IMR-90 (cell line): ENCODE data around the gene EPHB1. TPM values are rescaled to one million over a fixed set of nuclear protein-coding genes. Genes with fewer than 3 reads are reported as not detected.

Experiments used
- ATAC-seq: fragments of 200-7000 bp; cut with Tn5 transposase; 2 replicates; pipeline ENCODE4 v1.9.1; 2020; ENCODE audit warnings: low read depth, mild to moderate bottlenecking, moderate library complexity
- BruUV-seq: library from RNA; stranded (reverse); fragments of 400-500 nt; replicated peaks from 2 replicates; lab custom pipeline; 2021; lab: Mats Ljungman, UMichigan
- CTCF ChIA-PET: fragments of 300-600 bp; formaldehyde crosslinking; extraction: SDS; loops from one replicate; lab custom pipeline; 2021; ENCODE audit warnings: antibody characterized with exemption; lab: Yijun Ruan, JAX
- POLR2A ChIA-PET: fragments of 300-600 bp; sonication (Branson Sonifier 250); formaldehyde crosslinking; loops from one replicate; lab custom pipeline; 2022; ENCODE audit warnings: antibody characterized with exemption; ENCODE audit not compliant: unreplicated experiment; lab: Charles Lee
- DNase-seq: peaks from one replicate; pipeline ENCODE4 v3.0.0; 2013
- H2AFZ ChIP-seq: replicated peaks from 2 replicates; pipeline ENCODE3; 2013; ENCODE audit warnings: low read length, mild to moderate bottlenecking; ENCODE audit not compliant: poor library complexity
- H2AK5ac ChIP-seq: 2 replicates; pipeline ENCODE4 v1.6.1; 2013; ENCODE audit warnings: low read depth, low read length, inconsistent platforms
- H2AK9ac ChIP-seq: replicated peaks from 2 replicates; pipeline ENCODE3; 2013; ENCODE audit warnings: mild to moderate bottlenecking, low read depth, low read length, moderate library complexity; ENCODE audit not compliant: poor library complexity
- H2BK120ac ChIP-seq: 2 replicates; pipeline ENCODE4 v1.6.1; 2013; ENCODE audit warnings: low read depth, low read length, inconsistent platforms
- H2BK15ac ChIP-seq: 3 replicates; pipeline ENCODE4 v1.6.1; 2013; ENCODE audit warnings: low read depth, low read length, inconsistent platforms
- H2BK20ac ChIP-seq: 2 replicates; pipeline ENCODE4 v1.6.1; 2013; ENCODE audit warnings: low read depth, mild to moderate bottlenecking, inconsistent platforms, low read length, moderate library complexity
- H2BK5ac ChIP-seq: 2 replicates; pipeline ENCODE4 v1.6.1; 2013; ENCODE audit warnings: mild to moderate bottlenecking, low read depth, low read length, inconsistent platforms; ENCODE audit not compliant: poor library complexity, severe bottlenecking
- H3K14ac ChIP-seq: replicated peaks from 2 replicates; pipeline ENCODE4 v1.6.1; 2013; ENCODE audit warnings: low read depth, low read length, inconsistent platforms
- H3K18ac ChIP-seq: 2 replicates; pipeline ENCODE4 v1.6.1; 2013; ENCODE audit warnings: low read depth, low read length, control low read depth
- H3K23ac ChIP-seq: 2 replicates; pipeline ENCODE4 v1.6.1; 2013; ENCODE audit warnings: low read depth, low read length, inconsistent platforms
- H3K27ac ChIP-seq: 2 replicates; pipeline ENCODE4 v1.5.1; 2013; ENCODE audit warnings: mild to moderate bottlenecking, control low read depth, low read length; ENCODE audit not compliant: insufficient read depth
- H3K27me3 ChIP-seq: 2 replicates; pipeline ENCODE4 v1.6.1; 2013; ENCODE audit warnings: low read length; ENCODE audit not compliant: control insufficient read depth, insufficient read depth
- H3K36me3 ChIP-seq: 2 replicates; pipeline ENCODE4 v1.6.1; 2013; ENCODE audit warnings: low read length, mixed read lengths; ENCODE audit not compliant: control insufficient read depth, insufficient read depth
- H3K4ac ChIP-seq: 2 replicates; pipeline ENCODE4 v1.6.1; 2013; ENCODE audit warnings: low read depth, low read length, inconsistent platforms
- H3K4me1 ChIP-seq: 2 replicates; pipeline ENCODE4 v1.6.1; 2013; ENCODE audit warnings: low read length, mixed read lengths; ENCODE audit not compliant: control insufficient read depth, insufficient read depth
- H3K4me2 ChIP-seq: 2 replicates; pipeline ENCODE4 v1.6.1; 2013; ENCODE audit warnings: low read depth, mild to moderate bottlenecking, control low read depth, low read length, moderate library complexity
- H3K4me3 ChIP-seq: 2 replicates; pipeline ENCODE4 v1.5.1; 2013; ENCODE audit warnings: low read depth, mild to moderate bottlenecking, control low read depth, low read length, moderate library complexity; ENCODE audit not compliant: insufficient read depth
- H3K56ac ChIP-seq: 2 replicates; pipeline ENCODE4 v1.6.1; 2013; ENCODE audit warnings: low read length, inconsistent platforms; ENCODE audit not compliant: insufficient read depth; ENCODE audit errors: extremely low read depth
- H3K79me1 ChIP-seq, 2 experiments: 2 replicates each; pipeline ENCODE4 v1.6.1; 2013; ENCODE audit warnings: low read length in 2 of 2, inconsistent platforms in 1 of 2, low read depth in 1 of 2
- H3K9ac ChIP-seq: 2 replicates; pipeline ENCODE4 v1.6.1; 2013; ENCODE audit warnings: low read depth, low read length, control low read depth
- H3K9me1 ChIP-seq: 2 replicates; pipeline ENCODE4 v1.6.1; 2013; ENCODE audit warnings: low read length, inconsistent platforms; ENCODE audit not compliant: insufficient read depth
- H3K9me3 ChIP-seq: 2 replicates; pipeline ENCODE4 v1.6.1; 2013; ENCODE audit warnings: low read length; ENCODE audit not compliant: control insufficient read depth, insufficient read depth
- H4K20me1 ChIP-seq: 2 replicates; pipeline ENCODE4 v1.6.1; 2013; ENCODE audit warnings: low read length, inconsistent platforms; ENCODE audit not compliant: insufficient read depth
- H4K5ac ChIP-seq: 2 replicates; pipeline ENCODE4 v1.6.1; 2013; ENCODE audit warnings: mild to moderate bottlenecking, low read depth, low read length, control low read depth
- H4K8ac ChIP-seq, 2 experiments: 2 replicates each; pipeline ENCODE4 v1.6.1; 2013; ENCODE audit warnings: low read depth in 2 of 2, low read length in 2 of 2, control low read depth in 1 of 2, inconsistent platforms in 1 of 2
- H4K91ac ChIP-seq: 2 replicates; pipeline ENCODE4 v1.6.1; 2013; ENCODE audit warnings: low read depth, low read length, inconsistent platforms; ENCODE audit not compliant: insufficient read depth
- CHD1 ChIP-seq: IDR thresholded peaks from 2 replicates; pipeline ENCODE4 v1.6.1; 2012; ENCODE audit warnings: low read depth, low read length, improper control_type of control experiment
- CTCF ChIP-seq: conservative IDR thresholded peaks from 2 replicates; pipeline ENCODE4 v1.5.1; 2012; ENCODE audit warnings: mild to moderate bottlenecking, low read depth, low read length, improper control_type of control experiment
- MAZ ChIP-seq: IDR thresholded peaks from 2 replicates; pipeline ENCODE4 v1.6.1; 2012; ENCODE audit warnings: low read depth, mild to moderate bottlenecking, low read length, improper control_type of control experiment, moderate library complexity, borderline replicate concordance
- MXI1 ChIP-seq: IDR thresholded peaks from 2 replicates; pipeline ENCODE4 v1.6.1; 2012; ENCODE audit warnings: low read depth, mild to moderate bottlenecking, low read length, moderate library complexity, borderline replicate concordance
- POLR2A ChIP-seq: IDR thresholded peaks from 2 replicates; pipeline ENCODE4 v1.6.1; 2012; ENCODE audit warnings: mild to moderate bottlenecking, low read depth, low read length
- WGBS, 2 experiments: methylation state at CpG; one replicate each; pipeline versions ENCODE4 v1.1.5 to v1.1.7; 2013; ENCODE audit warnings: missing lambda C conversion rate in 2 of 2; ENCODE audit not compliant: insufficient read length in 1 of 2; ENCODE audit errors: extremely low coverage in 2 of 2; 5-methylcytosine and 5-hydroxymethylcytosine counted together
- dilution Hi-C: fragments of 300-500 bp; cut with HindIII; formaldehyde crosslinking; loops from one replicate; pipeline ENCODE4 v1.14.3; 2018; ENCODE audit warnings: low sequenced_read_pairs; ENCODE audit not compliant: unreplicated experiment
- in situ Hi-C: fragments of 300-500 bp; cut with MboI; formaldehyde crosslinking; loops from 3 replicates; pipeline ENCODE4 v1.14.3; 2019; ENCODE audit warnings: low sequenced_read_pairs, inconsistent platforms, mixed read lengths
- intact Hi-C: fragments of 100-400 bp; cut with micrococcal nuclease; formaldehyde crosslinking; loops from 2 replicates; pipeline ENCODE4 v1.10.0; 2022
- polyA plus RNA-seq, 3 experiments: library from polyadenylated mRNA; depleted of rRNA; stranded (reverse); fragments of >200 nt; gene quantifications; 2 replicates each; pipeline ENCODE4 v1.2.3, GENCODE V29; 2012; ENCODE audit warnings: low replicate concordance in 1 of 3
- total RNA-seq: library from RNA; depleted of rRNA; stranded (reverse); fragments of >200 nt; gene quantifications from 2 replicates; pipeline ENCODE4 v1.2.3, GENCODE V29; 2012

EPHB1 gene
- total and polyA plus RNA-seq, 2 of the 4 experiments (the other 2 are of a cell fraction), result 0.17 to 0.36 TPM

- ATAC-seq (no peak), DNase-seq (no peak)
- no peak overlapping the region for H2AFZ ChIP-seq
- H4K20me1 ChIP-seq, result no peaks in the 10 kb centered on the region
- no CpG with 5 or more reads among the region's 3 CpGs for WGBS, 2 experiments
- H2BK20ac ChIP-seq, result no peak overlapping the region
- no peak overlapping the region for H4K8ac ChIP-seq
- POLR2A ChIA-PET, result no interaction called here
- H2AK5ac ChIP-seq, result no peak overlapping the region
- H3K9me3 ChIP-seq, result no peaks in the 10 kb centered on the region; the same call in 1 of the 2 replicates
- no peak overlapping the region for H2AK9ac ChIP-seq
- H4K91ac ChIP-seq, result no peak overlapping the region
- no peak overlapping the region for H2BK120ac ChIP-seq
- no peak overlapping the region for H3K56ac ChIP-seq
- H3K36me3 ChIP-seq, result no peaks in the 10 kb centered on the region
- intact Hi-C loops, result no loop called here
- H3K9me1 ChIP-seq, result no peaks in the 10 kb centered on the region
- BruUV-seq, result no TSS peak
- CTCF ChIA-PET, result no interaction called here
- H3K4ac ChIP-seq, result no peak overlapping the region
- H3K4me1 ChIP-seq, result no peaks in the 10 kb centered on the region
- no peak overlapping the region for H3K27ac ChIP-seq
- no peak overlapping the region for H2BK5ac ChIP-seq
- H3K27me3 ChIP-seq, result no peaks in the 10 kb centered on the region
- H3K14ac ChIP-seq, result no peak overlapping the region
- H3K4me2 ChIP-seq, result no peak overlapping the region
- H3K4me3 ChIP-seq, result no peak overlapping the region
- dilution Hi-C loops, result no loop called here
- no peak overlapping the region for H3K23ac ChIP-seq
- no peak overlapping the region for H4K5ac ChIP-seq
- TF ChIP-seq MAZ (no peak), POLR2A (no peak), CTCF (no peak), MXI1 (no peak), CHD1 (no peak)
- no peak overlapping the region for H3K18ac ChIP-seq
- no peak overlapping the region for H3K9ac ChIP-seq
- no peak overlapping the region for H2BK15ac ChIP-seq
- no peaks in the 10 kb centered on the region for H3K79me1 ChIP-seq
- in situ Hi-C loops, result no loop called here
Measured at GRCh38 chr3:135145581-135145980, 350.5 kb downstream of the EPHB1 start.
